GM21447 (cell line): ENCODE measurements around the gene CDK5RAP2.

ENCODE experiments used
- ATAC-seq: cut with Tn5 transposase; IDR thresholded peaks from one replicate; pipeline ENCODE4 v1.9.1; 2021; ENCODE audit not compliant: unreplicated experiment

The CDK5RAP2 gene

GRCh38 chr9:120439926-120440325 is 140.0 kb downstream of the CDK5RAP2 start:
- ATAC-seq, result no peak

- no peak for ATAC-seq
Observed at GRCh38 chr9:120438836-120439546, 141.0 kb downstream of the CDK5RAP2 start.

GRCh38 chr9:120438111-120438510 is 141.9 kb downstream of the CDK5RAP2 start:
- no peak for ATAC-seq

- ATAC-seq, result no peak
Observed at GRCh38 chr9:120436983-120437475, 142.9 kb downstream of the CDK5RAP2 start.

GRCh38 chr9:120436446-120436845 is 143.5 kb downstream of the CDK5RAP2 start:
- no peak for ATAC-seq

- no peak for ATAC-seq
Observed at GRCh38 chr9:120435091-120435490, 144.9 kb downstream of the CDK5RAP2 start.

GRCh38 chr9:120434532-120434931 is 145.4 kb downstream of the CDK5RAP2 start:
- ATAC-seq, result no peak

GRCh38 chr9:120433701-120434100 is 146.3 kb downstream of the CDK5RAP2 start:
- no peak for ATAC-seq

- no peak for ATAC-seq
Observed at GRCh38 chr9:120432600-120432999, 147.4 kb downstream of the CDK5RAP2 start.

- no peak for ATAC-seq
Observed at GRCh38 chr9:120431268-120431667, 148.7 kb downstream of the CDK5RAP2 start.

GRCh38 chr9:120424248-120424647 is 155.7 kb downstream of the CDK5RAP2 start:
- ATAC-seq, result no peak

GRCh38 chr9:120423812-120424211 is 156.2 kb downstream of the CDK5RAP2 start:
- ATAC-seq, result no peak

- ATAC-seq, result no peak
Observed at GRCh38 chr9:120421977-120422376, 158.0 kb downstream of the CDK5RAP2 start.

GRCh38 chr9:120418315-120418714 is 161.7 kb downstream of the CDK5RAP2 start:
- no peak for ATAC-seq

- no peak for ATAC-seq
Observed at GRCh38 chr9:120416781-120417427, 163.1 kb downstream of the CDK5RAP2 start.

GRCh38 chr9:120413121-120414048 is 166.6 kb downstream of the CDK5RAP2 start:
- ATAC-seq, result no peak

- ATAC-seq, result no peak
Observed at GRCh38 chr9:120412425-120412951, 167.5 kb downstream of the CDK5RAP2 start.

GRCh38 chr9:120411862-120412424 is 168.0 kb downstream of the CDK5RAP2 start:
- ATAC-seq, result no peak

- no peak for ATAC-seq
Observed at GRCh38 chr9:120410925-120411501, 169.0 kb downstream of the CDK5RAP2 start.

- ATAC-seq, result no peak
Observed at GRCh38 chr9:120408680-120409258, 171.2 kb downstream of the CDK5RAP2 start.
